ENCODE measurements around the gene MRGPRX1. TPM values are rescaled to one million over a fixed set of nuclear protein-coding genes. Genes with fewer than 3 reads are reported as not detected.

Gene MRGPRX1
- total RNA-seq, 1 donor from 2014 or later = not detected

GRCh38 chr11:18890615-18891014 is 48.6 kb downstream of the MRGPRX1 start:
- Mint-ChIP-seq H3K27ac (ENCODE audit: unreplicated experiment) (no peak overlapping the region), H3K27me3 (ENCODE audit: low read depth) (peaks cover 77% of the 10 kb centered on the region), H3K4me3 (no peak overlapping the region), H3K4me1 (no peaks in the 10 kb centered on the region), H3K9me3 (peaks cover 15% of the 10 kb centered on the region), H3K36me3 (ENCODE audit: low read depth) (no peaks in the 10 kb centered on the region)
- no peak for TF ChIP-seq CTCF (conservative IDR thresholded peaks at IDR 0.05)
- no peak for DNase-seq (ENCODE audit: low read depth, low spot score)

Other genes with a start within 250 kb of the MRGPRX1 start
- gene TMEM86A, start 240.6 kb downstream of the MRGPRX1 start, total RNA-seq = 1.5 and 1.7 TPM in 2 replicates
- gene IGSF22, start 213.2 kb downstream of the MRGPRX1 start, total RNA-seq = 0.19 and 0.50 TPM in 2 replicates
- gene PTPN5, start 147.6 kb downstream of the MRGPRX1 start, total RNA-seq = 6.1 and 6.4 TPM in 2 replicates
- gene MRGPRX2, start 121.3 kb upstream of the MRGPRX1 start, total RNA-seq = not detected in 2 replicates
- 18.5 and 19.8 TPM in 2 replicates for gene ZDHHC13, start 177.8 kb upstream of the MRGPRX1 start, total RNA-seq